GM23338 (cell line): Measurements from ENCODE around the gene KANK4. TPM values are rescaled to one million over a fixed set of nuclear protein-coding genes. Genes with fewer than 3 reads are reported as not detected.

Experiments used
- CREB1 ChIP-seq: fragments of 250-450 bp; sonication (Bioruptor Pico); IDR thresholded peaks from 2 replicates; pipeline ENCODE4 v1.5.0; 2020; ENCODE audit warnings: low read depth, mild to moderate bottlenecking, moderate library complexity
- JUNB ChIP-seq: IDR thresholded peaks from one replicate; pipeline ENCODE4 v1.6.1; 2016; ENCODE audit warnings: antibody characterized with exemption; ENCODE audit not compliant: unreplicated experiment
- NANOG ChIP-seq: IDR thresholded peaks from 2 replicates; pipeline ENCODE4 v1.6.1; 2016; ENCODE audit warnings: antibody characterized with exemption, borderline replicate concordance
- STAT1 ChIP-seq: IDR thresholded peaks from one replicate; pipeline ENCODE4 v1.6.1; 2016; ENCODE audit warnings: antibody characterized with exemption; ENCODE audit not compliant: unreplicated experiment
- ZNF114 ChIP-seq: fragments of 250-450 bp; sonication (Bioruptor Pico); IDR thresholded peaks from 2 replicates; pipeline ENCODE4 v1.5.0; 2020; ENCODE audit warnings: mild to moderate bottlenecking, moderate library complexity
- ZNF331 ChIP-seq: fragments of 250-450 bp; sonication (Bioruptor Pico); IDR thresholded peaks from 2 replicates; pipeline ENCODE4 v1.5.0; 2020; ENCODE audit warnings: low read depth, mild to moderate bottlenecking, moderate library complexity
- polyA plus RNA-seq: library from polyadenylated mRNA; unstranded; fragments of >200 nt; fragmentation: Nextera tagmentation; extraction: Ambion mirVana; gene quantifications from 2 replicates; pipeline ENCODE4 v1.2.1, GENCODE V29; 2016
- total RNA-seq: library from RNA; depleted of rRNA; stranded (reverse); fragments of >200 nt; shearing (Covaris generic); gene quantifications from 2 replicates; pipeline ENCODE4 v1.2.3, GENCODE V29; 2014
- TF ChIP-seq, protein P1 (sequence below): fragments of 250-450 bp; sonication (Bioruptor Pico); IDR thresholded peaks from 2 replicates; pipeline ENCODE4 v1.5.0; 2020; ENCODE audit warnings: mild to moderate bottlenecking, moderate library complexity
- TF ChIP-seq, protein P2 (sequence below): IDR thresholded peaks from 2 replicates; pipeline ENCODE4 v1.6.1; 2016; ENCODE audit warnings: antibody characterized with exemption
- TF ChIP-seq, protein P3 (sequence below), 2 experiments: fragments of 200-600 bp in 1 of 2; sonication (generic) in 1 of 2; conservative IDR thresholded peaks; 2 replicates each; pipeline versions ENCODE4 v1.5.1 to v1.6.1; 2016 to 2017; ENCODE audit warnings: antibody characterized with exemption in 2 of 2, low read depth in 2 of 2, mild to moderate bottlenecking in 2 of 2, moderate library complexity in 1 of 2

The KANK4 gene
- total and polyA plus RNA-seq, 2 experiments from 2014 or later = 0.31 to 0.42 TPM

DNA sequence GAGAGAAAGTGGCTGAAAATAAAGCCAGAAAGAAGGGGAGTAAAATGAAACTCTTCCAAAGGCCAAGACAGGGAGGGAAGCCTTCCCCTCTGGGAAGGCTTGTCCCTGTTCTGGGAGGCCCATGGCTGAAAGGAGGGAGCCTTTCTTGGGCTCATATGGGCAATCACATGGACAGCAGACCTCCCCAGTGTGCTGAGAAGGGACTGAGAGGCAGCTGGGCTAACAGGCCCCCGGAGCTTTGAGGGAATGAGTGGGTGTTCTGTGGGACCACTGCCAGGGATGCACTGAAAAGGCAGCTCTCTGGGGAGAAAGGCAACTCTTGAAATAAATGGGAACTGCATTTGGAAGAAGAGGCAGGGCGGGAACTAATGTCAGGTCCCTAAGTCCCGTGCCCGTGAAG lies 39.1 kb downstream of the KANK4 start (continued):
- TF ChIP-seq, protein P1, sequence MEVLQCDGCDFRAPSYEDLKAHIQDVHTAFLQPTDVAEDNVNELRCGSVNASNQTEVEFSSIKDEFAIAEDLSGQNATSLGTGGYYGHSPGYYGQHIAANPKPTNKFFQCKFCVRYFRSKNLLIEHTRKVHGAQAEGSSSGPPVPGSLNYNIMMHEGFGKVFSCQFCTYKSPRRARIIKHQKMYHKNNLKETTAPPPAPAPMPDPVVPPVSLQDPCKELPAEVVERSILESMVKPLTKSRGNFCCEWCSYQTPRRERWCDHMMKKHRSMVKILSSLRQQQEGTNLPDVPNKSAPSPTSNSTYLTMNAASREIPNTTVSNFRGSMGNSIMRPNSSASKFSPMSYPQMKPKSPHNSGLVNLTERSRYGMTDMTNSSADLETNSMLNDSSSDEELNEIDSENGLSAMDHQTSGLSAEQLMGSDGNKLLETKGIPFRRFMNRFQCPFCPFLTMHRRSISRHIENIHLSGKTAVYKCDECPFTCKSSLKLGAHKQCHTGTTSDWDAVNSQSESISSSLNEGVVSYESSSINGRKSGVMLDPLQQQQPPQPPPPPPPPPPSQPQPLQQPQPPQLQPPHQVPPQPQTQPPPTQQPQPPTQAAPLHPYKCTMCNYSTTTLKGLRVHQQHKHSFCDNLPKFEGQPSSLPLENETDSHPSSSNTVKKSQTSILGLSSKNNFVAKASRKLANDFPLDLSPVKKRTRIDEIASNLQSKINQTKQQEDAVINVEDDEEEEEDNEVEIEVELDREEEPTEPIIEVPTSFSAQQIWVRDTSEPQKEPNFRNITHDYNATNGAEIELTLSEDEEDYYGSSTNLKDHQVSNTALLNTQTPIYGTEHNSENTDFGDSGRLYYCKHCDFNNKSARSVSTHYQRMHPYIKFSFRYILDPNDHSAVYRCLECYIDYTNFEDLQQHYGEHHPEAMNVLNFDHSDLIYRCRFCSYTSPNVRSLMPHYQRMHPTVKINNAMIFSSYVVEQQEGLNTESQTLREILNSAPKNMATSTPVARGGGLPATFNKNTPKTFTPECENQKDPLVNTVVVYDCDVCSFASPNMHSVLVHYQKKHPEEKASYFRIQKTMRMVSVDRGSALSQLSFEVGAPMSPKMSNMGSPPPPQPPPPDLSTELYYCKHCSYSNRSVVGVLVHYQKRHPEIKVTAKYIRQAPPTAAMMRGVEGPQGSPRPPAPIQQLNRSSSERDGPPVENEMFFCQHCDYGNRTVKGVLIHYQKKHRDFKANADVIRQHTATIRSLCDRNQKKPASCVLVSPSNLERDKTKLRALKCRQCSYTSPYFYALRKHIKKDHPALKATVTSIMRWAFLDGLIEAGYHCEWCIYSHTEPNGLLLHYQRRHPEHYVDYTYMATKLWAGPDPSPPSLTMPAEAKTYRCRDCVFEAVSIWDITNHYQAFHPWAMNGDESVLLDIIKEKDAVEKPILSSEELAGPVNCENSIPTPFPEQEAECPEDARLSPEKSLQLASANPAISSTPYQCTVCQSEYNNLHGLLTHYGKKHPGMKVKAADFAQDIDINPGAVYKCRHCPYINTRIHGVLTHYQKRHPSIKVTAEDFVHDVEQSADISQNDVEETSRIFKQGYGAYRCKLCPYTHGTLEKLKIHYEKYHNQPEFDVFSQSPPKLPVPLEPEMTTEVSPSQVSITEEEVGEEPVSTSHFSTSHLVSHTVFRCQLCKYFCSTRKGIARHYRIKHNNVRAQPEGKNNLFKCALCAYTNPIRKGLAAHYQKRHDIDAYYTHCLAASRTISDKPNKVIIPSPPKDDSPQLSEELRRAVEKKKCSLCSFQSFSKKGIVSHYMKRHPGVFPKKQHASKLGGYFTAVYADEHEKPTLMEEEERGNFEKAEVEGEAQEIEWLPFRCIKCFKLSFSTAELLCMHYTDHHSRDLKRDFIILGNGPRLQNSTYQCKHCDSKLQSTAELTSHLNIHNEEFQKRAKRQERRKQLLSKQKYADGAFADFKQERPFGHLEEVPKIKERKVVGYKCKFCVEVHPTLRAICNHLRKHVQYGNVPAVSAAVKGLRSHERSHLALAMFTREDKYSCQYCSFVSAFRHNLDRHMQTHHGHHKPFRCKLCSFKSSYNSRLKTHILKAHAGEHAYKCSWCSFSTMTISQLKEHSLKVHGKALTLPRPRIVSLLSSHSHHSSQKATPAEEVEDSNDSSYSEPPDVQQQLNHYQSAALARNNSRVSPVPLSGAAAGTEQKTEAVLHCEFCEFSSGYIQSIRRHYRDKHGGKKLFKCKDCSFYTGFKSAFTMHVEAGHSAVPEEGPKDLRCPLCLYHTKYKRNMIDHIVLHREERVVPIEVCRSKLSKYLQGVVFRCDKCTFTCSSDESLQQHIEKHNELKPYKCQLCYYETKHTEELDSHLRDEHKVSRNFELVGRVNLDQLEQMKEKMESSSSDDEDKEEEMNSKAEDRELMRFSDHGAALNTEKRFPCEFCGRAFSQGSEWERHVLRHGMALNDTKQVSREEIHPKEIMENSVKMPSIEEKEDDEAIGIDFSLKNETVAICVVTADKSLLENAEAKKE (CRISPR knock-in tag) = no peak
- TF ChIP-seq NANOG (no peak), ZNF114 (CRISPR knock-in tag) (no peak), ZNF331 (CRISPR knock-in tag) (no peak), JUNB (no peak), CREB1 (CRISPR knock-in tag) (no peak), STAT1 (no peak)
- TF ChIP-seq, protein P2, sequence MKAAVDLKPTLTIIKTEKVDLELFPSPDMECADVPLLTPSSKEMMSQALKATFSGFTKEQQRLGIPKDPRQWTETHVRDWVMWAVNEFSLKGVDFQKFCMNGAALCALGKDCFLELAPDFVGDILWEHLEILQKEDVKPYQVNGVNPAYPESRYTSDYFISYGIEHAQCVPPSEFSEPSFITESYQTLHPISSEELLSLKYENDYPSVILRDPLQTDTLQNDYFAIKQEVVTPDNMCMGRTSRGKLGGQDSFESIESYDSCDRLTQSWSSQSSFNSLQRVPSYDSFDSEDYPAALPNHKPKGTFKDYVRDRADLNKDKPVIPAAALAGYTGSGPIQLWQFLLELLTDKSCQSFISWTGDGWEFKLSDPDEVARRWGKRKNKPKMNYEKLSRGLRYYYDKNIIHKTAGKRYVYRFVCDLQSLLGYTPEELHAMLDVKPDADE = no peak
- TF ChIP-seq, protein P3, sequence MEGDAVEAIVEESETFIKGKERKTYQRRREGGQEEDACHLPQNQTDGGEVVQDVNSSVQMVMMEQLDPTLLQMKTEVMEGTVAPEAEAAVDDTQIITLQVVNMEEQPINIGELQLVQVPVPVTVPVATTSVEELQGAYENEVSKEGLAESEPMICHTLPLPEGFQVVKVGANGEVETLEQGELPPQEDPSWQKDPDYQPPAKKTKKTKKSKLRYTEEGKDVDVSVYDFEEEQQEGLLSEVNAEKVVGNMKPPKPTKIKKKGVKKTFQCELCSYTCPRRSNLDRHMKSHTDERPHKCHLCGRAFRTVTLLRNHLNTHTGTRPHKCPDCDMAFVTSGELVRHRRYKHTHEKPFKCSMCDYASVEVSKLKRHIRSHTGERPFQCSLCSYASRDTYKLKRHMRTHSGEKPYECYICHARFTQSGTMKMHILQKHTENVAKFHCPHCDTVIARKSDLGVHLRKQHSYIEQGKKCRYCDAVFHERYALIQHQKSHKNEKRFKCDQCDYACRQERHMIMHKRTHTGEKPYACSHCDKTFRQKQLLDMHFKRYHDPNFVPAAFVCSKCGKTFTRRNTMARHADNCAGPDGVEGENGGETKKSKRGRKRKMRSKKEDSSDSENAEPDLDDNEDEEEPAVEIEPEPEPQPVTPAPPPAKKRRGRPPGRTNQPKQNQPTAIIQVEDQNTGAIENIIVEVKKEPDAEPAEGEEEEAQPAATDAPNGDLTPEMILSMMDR (conservative IDR thresholded peaks at IDR 0.05; ENCODE audit: low read depth in 2 of 2) = no peak
